Activated CD4-positive, CD25-positive, alpha-beta regulatory T cell (primary cell): ENCODE data around the gene SCN8A.
A peak's percentile ranks its signal among the peaks of the same experiment; 100 is the strongest.
"Not testable (repeated sequence)": the region's sequence is repeated elsewhere in the genome, so short reads cannot be mapped to it uniquely, and the experiment has no call there.

Experiments
- DNase-seq, 4 experiments: peaks; one replicate each; lab custom pipeline; 2025; lab: John Stamatoyannopoulos, UW

The SCN8A gene

GRCh38 chr12:51591016-51591901 lies at the start of gene SCN8A:
TSS of gene SCN8A (plus strand) at chr12:51591233. CDS start at chr12:51662818, 71,585 bp downstream.
- DNase-seq, result peak in 3 of 4 experiments; percentile 6 to 27 (median 8)

GRCh38 chr12:51546097-51546496 lies 44.9 kb upstream of the SCN8A start:
- DNase-seq, result no peak

- DNase-seq, result no peak
These were observed 43.4 kb upstream of the SCN8A start for GRCh38 chr12:51547606-51548005.

- DNase-seq, result no peak
These were observed 42.8 kb upstream of the SCN8A start for GRCh38 chr12:51548241-51548640.

- DNase-seq, result no peak
These were observed 41.4 kb upstream of the SCN8A start for GRCh38 chr12:51549637-51550036.

GRCh38 chr12:51568271-51569032 lies 22.6 kb upstream of the SCN8A start:
- DNase-seq, result not testable (repeated sequence)

GRCh38 chr12:51579321-51579850 lies 11.6 kb upstream of the SCN8A start:
- no peak for DNase-seq

GRCh38 chr12:51589060-51589459 lies 2.0 kb upstream of the SCN8A start:
- DNase-seq, result no peak

- DNase-seq, result no peak
These were observed 1.4 kb upstream of the SCN8A start for GRCh38 chr12:51589557-51590176.

GRCh38 chr12:51590347-51591015 lies 552 bp upstream of the SCN8A start:
- peak; percentile 25 to 37 (median 33) for DNase-seq

- DNase-seq, result no peak
These were observed 1.1 kb downstream of the SCN8A start for GRCh38 chr12:51592034-51592705.

GRCh38 chr12:51593021-51593420 lies 2.0 kb downstream of the SCN8A start:
- no peak for DNase-seq

- DNase-seq, result no peak
These were observed 2.5 kb downstream of the SCN8A start for GRCh38 chr12:51593539-51593938.

GRCh38 chr12:51598156-51598555 lies 7.1 kb downstream of the SCN8A start:
- DNase-seq, result no peak

GRCh38 chr12:51600721-51601120 lies 9.7 kb downstream of the SCN8A start:
- DNase-seq, result no peak

GRCh38 chr12:51601241-51601640 lies 10.2 kb downstream of the SCN8A start:
- DNase-seq, result no peak

- DNase-seq, result not testable (repeated sequence)
These were observed 14.9 kb downstream of the SCN8A start for GRCh38 chr12:51605896-51606295.

- DNase-seq, result not testable (repeated sequence)
These were observed 16.2 kb downstream of the SCN8A start for GRCh38 chr12:51607197-51607596.

- DNase-seq, result no peak
These were observed 29.4 kb downstream of the SCN8A start for GRCh38 chr12:51620448-51620847.

- DNase-seq, result no peak
These were observed 30.3 kb downstream of the SCN8A start for GRCh38 chr12:51621156-51621922.
